ENCODE measurements around the gene LGALS4. TPM values are rescaled to one million over a fixed set of nuclear protein-coding genes. Genes with fewer than 3 reads are reported as not detected.

The LGALS4 gene
- total and polyA plus RNA-seq, 9 of the 15 experiments (the other 6 are each of a cell fraction or from before 2014, with no cell fraction given): 0.08 to 1.1 (median 0.30) TPM; not detected in 3

DNA sequence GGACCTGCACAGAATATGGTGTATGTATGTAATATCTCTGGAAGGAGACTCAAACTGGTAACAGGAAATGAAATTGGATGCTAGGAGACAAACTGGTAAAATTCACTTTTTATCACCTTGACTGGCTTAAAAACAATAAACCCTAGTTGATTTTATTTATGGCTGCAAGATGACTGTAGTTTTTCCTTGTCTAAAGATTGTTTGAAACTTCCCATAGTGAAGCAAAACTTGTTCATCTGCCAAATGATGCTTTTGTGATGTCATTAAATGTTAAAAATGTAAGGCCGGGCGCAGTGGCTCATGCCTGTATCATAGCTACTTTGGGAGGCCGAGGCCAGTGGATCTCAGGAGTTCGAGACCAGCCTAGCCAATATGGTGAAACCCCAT, 21.4 kb upstream of the LGALS4 start:
- H3K79me2 ChIP-seq (ENCODE audit: control insufficient read depth, insufficient read depth, low read length): peaks cover 10% of the 10 kb centered on the region
- no peak for TF ChIP-seq ZNF3 (CRISPR knock-in tag; IDR thresholded peaks at IDR 0.05)
- no peak for TF ChIP-seq TAF9B (IDR thresholded peaks at IDR 0.05; ENCODE audit: partially characterized antibody)
- no peak for TF ChIP-seq ZNF436 (CRISPR knock-in tag; IDR thresholded peaks at IDR 0.05)
- TF ChIP-seq ZNF445 (CRISPR knock-in tag; IDR thresholded peaks at IDR 0.05; ENCODE audit: low read depth): no peak
- TF ChIP-seq JUNB (CRISPR knock-in tag; conservative IDR thresholded peaks at IDR 0.05): no peak
- TF ChIP-seq NCOA6 (IDR thresholded peaks at IDR 0.05): no peak
- TF ChIP-seq ZNF507 (tag; conservative IDR thresholded peaks at IDR 0.05): no peak
- no peak for TF ChIP-seq ZC3H8 (IDR thresholded peaks at IDR 0.05)
- TF ChIP-seq SREBF1 (IDR thresholded peaks at IDR 0.05; ENCODE audit: borderline replicate concordance, low read depth, low read length): no peak
- TF ChIP-seq CHD1 (IDR thresholded peaks at IDR 0.05; ENCODE audit: low read length): no peak
- TF ChIP-seq ILF3 (IDR thresholded peaks at IDR 0.05; ENCODE audit: borderline replicate concordance): no peak
- no peak for TF ChIP-seq C11orf30 (IDR thresholded peaks at IDR 0.05; ENCODE audit: low read depth)
- no peak for TF ChIP-seq HDAC1 (IDR thresholded peaks at IDR 0.05)
- TF ChIP-seq, protein P1, sequence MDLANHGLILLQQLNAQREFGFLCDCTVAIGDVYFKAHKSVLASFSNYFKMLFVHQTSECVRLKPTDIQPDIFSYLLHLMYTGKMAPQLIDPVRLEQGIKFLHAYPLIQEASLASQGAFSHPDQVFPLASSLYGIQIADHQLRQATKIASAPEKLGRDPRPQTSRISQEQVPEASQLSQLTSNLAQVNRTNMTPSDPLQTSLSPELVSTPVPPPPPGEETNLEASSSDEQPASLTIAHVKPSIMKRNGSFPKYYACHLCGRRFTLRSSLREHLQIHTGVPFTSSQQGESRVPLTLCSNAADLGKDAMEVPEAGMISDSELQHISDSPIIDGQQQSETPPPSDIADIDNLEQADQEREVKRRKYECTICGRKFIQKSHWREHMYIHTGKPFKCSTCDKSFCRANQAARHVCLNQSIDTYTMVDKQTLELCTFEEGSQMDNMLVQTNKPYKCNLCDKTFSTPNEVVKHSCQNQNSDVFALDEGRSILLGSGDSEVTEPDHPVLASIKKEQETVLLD (IDR thresholded peaks at IDR 0.05): no peak
- no peak for TF ChIP-seq LARP7 (IDR thresholded peaks at IDR 0.05)
- in situ Hi-C loops (cut with MboI) (no loop called here), intact Hi-C loops (cut with micrococcal nuclease) (loop anchor here (5.0 kb wide), 2 partner anchors 97 to 98 kb away; partner anchors contain the start of genes MRPS12 and SARS2)
- H3K9ac ChIP-seq (ENCODE audit: insufficient read depth in 1 of 2, low read depth in 2 of 2, low read length in 2 of 2): no peak overlapping the region
- H3K9me3 ChIP-seq (replicated peaks; ENCODE audit: control insufficient read depth, insufficient read depth, low read depth, low read length): no peaks in the 10 kb centered on the region
- FAIRE-seq (no peak), DNase-seq (ENCODE audit: extremely low read depth in 1 of 4, low spot score in 3 of 4) (no peak), ATAC-seq (no peak)
- no peaks in the 10 kb centered on the region for H3K9me1 ChIP-seq (ENCODE audit: control insufficient read depth, insufficient read depth, low read length)
- H3K27me3 ChIP-seq (ENCODE audit: control insufficient read depth in 2 of 2, insufficient read depth in 2 of 2, low read length in 2 of 2): no peaks in the 10 kb centered on the region
- H3K36me3 ChIP-seq (ENCODE audit: control insufficient read depth, insufficient read depth, low read length): peaks cover 46% of the 10 kb centered on the region
- BruUV-seq (replicated peaks): no TSS peak
- H3K27ac ChIP-seq (ENCODE audit: extremely low read depth, low read depth, low read length): no peak overlapping the region
- 97% methylated on average over 4 of the region's 4 CpGs for WGBS (ENCODE audit: insufficient coverage, low coverage, missing lambda C conversion rate)
- ChIA-PET CTCF (ENCODE audit: low intra/inter-chr PET ratio) (no interaction called here), POLR2A (interaction anchor here (0.6 to 2.1 kb wide), 8 partner anchors 10 to 355 kb away, joined by 3 to 7 read pairs (median 3); no protein-coding TSS in a partner anchor)
- H3K4me2 ChIP-seq (ENCODE audit: insufficient read depth, low read length): no peak overlapping the region
- no peak overlapping the region for H2AFZ ChIP-seq (ENCODE audit: low read depth, low read length)
- H3K4me1 ChIP-seq (replicated peaks in 1 of 2; ENCODE audit: control insufficient read depth in 2 of 2, insufficient read depth in 2 of 2, low read length in 2 of 2): peaks cover 11 to 26% of the 10 kb centered on the region in 2 experiments; a peak in 4 of 5 replicates
- no peak overlapping the region for H3K4me3 ChIP-seq
- H4K20me1 ChIP-seq (replicated peaks; ENCODE audit: control insufficient read depth, insufficient read depth, low read length): 0 out of 2 replicates have a peak, but pooled peaks cover 9% of the 10 kb centered on the region
